Neuron (in vitro differentiated cells): ENCODE measurements around the gene ICAM5.
A peak's percentile ranks its signal among the peaks of the same experiment; 100 is the strongest.

Experiments used
- H2AFZ ChIP-seq: one replicate; pipeline ENCODE4 v1.6.1; 2013; ENCODE audit warnings: low read depth, mild to moderate bottlenecking, inconsistent platforms, low read length, moderate library complexity
- H3K27me3 ChIP-seq: one replicate; pipeline ENCODE4 v1.6.1; 2013; ENCODE audit warnings: low read length; ENCODE audit not compliant: insufficient read depth
- H3K36me3 ChIP-seq: one replicate; pipeline ENCODE4 v1.6.1; 2013; ENCODE audit warnings: low read length; ENCODE audit not compliant: insufficient read depth
- H3K4me1 ChIP-seq: one replicate; pipeline ENCODE4 v1.6.1; 2013; ENCODE audit warnings: low read length; ENCODE audit not compliant: insufficient read depth
- H3K4me3 ChIP-seq: 2 replicates; pipeline ENCODE4 v1.5.1; 2013; ENCODE audit warnings: mild to moderate bottlenecking, low read length, moderate library complexity
- H3K9me3 ChIP-seq: one replicate; pipeline ENCODE4 v1.6.1; 2013; ENCODE audit warnings: low read length

ICAM5 gene

DNA sequence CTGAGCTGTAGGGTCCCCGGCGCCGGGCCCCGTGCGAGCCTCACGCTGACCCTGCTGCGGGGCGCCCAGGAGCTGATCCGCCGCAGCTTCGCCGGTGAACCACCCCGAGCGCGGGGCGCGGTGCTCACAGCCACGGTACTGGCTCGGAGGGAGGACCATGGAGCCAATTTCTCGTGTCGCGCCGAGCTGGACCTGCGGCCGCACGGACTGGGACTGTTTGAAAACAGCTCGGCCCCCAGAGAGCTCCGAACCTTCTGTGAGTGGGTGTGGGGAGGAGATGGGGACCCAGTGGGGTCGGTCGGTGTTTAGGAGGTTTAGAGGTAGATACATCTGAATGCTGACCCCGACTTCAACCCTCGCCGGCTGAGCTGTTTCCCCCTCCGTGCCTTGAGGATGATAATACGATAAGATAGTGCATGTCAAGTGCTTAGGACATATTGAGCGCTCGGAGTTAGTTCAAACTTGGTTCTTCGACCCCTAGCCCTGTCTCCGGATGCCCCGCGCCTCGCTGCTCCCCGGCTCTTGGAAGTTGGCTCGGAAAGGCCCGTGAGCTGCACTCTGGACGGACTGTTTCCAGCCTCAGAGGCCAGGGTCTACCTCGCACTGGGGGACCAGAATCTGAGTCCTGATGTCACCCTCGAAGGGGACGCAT lies 1.9 kb downstream of the ICAM5 start:
- Histone ChIP-seq H3K4me3 (peak overlapping the region; percentile 50), H3K27me3 (peaks cover 49% of the 10 kb centered on the region), H3K4me1 (peaks cover 36% of the 10 kb centered on the region), H2AFZ (peak overlapping the region; percentile 65), H3K9me3 (peaks cover 5% of the 10 kb centered on the region), H3K36me3 (no peaks in the 10 kb centered on the region)

DNA sequence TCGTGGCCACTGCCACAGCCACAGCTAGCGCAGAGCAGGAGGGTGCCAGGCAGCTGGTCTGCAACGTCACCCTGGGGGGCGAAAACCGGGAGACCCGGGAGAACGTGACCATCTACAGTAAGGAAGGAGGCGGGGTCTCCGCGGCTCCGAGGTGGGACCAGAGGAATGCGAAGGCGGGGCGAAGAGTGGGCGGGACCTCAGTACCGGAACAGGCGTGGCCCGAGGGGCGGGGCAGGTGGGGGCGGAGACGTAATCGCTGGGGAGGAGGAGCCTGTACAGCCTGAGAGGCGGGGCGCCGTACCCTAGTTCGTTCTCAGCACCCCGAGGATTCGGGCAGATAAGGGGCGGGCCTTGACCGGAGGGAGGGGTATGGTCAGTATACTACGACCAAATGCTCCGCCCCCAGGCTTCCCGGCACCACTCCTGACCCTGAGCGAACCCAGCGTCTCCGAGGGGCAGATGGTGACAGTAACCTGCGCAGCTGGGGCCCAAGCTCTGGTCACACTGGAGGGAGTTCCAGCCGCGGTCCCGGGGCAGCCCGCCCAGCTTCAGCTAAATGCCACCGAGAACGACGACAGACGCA lies 2.5 kb downstream of the ICAM5 start:
- Histone ChIP-seq H3K4me3 (peak overlapping the region; percentile 50), H3K9me3 (peaks cover 5% of the 10 kb centered on the region), H2AFZ (peak overlapping the region; percentile 65), H3K36me3 (no peaks in the 10 kb centered on the region), H3K4me1 (peaks cover 36% of the 10 kb centered on the region), H3K27me3 (peaks cover 49% of the 10 kb centered on the region)

DNA sequence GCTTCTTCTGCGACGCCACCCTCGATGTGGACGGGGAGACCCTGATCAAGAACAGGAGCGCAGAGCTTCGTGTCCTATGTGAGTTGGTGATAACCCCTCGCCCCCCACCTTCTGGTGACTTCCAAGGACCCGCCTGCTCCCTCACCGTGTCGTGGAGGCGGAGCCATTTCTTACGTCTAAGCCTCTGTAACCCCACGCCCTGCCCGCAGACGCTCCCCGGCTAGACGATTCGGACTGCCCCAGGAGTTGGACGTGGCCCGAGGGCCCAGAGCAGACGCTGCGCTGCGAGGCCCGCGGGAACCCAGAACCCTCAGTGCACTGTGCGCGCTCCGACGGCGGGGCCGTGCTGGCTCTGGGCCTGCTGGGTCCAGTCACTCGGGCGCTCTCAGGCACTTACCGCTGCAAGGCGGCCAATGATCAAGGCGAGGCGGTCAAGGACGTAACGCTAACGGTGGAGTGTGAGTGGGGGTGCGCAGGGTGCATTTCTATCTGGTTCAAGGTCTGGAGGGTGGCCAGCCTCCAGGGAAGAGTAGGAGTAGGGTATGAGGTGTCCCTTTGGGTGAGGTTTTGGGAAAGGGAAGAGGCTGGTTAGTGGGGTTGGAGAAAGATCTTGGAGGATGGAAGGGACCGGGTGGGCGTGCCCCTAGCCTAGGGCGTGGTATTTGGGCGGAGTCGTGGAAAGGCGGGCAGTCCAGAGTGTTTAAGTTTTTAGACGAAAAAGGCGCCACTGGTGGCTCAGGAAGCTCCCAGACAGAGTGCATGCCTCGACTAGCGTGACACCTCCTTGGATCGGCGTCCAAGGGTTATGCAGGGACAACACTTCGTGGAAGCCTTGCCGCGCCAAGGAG lies 3.3 kb downstream of the ICAM5 start:
- Histone ChIP-seq H3K4me3 (peak overlapping the region; percentile 50), H3K9me3 (peaks cover 5% of the 10 kb centered on the region), H2AFZ (peak overlapping the region; percentile 65), H3K4me1 (peaks cover 36% of the 10 kb centered on the region), H3K36me3 (no peaks in the 10 kb centered on the region), H3K27me3 (peaks cover 49% of the 10 kb centered on the region)

DNA sequence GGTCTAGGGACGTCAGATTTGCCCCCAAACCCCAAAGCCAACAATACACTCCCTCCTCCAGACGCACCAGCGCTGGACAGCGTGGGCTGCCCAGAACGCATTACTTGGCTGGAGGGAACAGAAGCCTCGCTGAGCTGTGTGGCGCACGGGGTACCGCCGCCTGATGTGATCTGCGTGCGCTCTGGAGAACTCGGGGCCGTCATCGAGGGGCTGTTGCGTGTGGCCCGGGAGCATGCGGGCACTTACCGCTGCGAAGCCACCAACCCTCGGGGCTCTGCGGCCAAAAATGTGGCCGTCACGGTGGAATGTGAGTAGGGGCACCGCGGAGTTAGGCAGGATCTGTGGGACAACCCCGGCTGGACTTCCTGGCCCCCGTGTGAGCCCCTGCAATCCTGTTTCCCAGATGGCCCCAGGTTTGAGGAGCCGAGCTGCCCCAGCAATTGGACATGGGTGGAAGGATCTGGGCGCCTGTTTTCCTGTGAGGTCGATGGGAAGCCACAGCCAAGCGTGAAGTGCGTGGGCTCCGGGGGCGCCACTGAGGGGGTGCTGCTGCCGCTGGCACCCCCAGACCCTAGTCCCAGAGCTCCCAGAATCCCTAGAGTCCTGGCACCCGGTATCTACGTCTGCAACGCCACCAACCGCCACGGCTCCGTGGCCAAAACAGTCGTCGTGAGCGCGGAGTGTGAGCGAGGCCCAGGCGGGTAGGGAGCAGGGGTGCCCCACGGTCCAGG lies 4.0 kb downstream of the ICAM5 start:
- H3K4me3 ChIP-seq: no peak overlapping the region
- no peak overlapping the region for H2AFZ ChIP-seq
- no peaks in the 10 kb centered on the region for H3K36me3 ChIP-seq
- H3K4me1 ChIP-seq: peaks cover 35% of the 10 kb centered on the region
- peaks cover 49% of the 10 kb centered on the region for H3K27me3 ChIP-seq
- peaks cover 5% of the 10 kb centered on the region for H3K9me3 ChIP-seq

DNA sequence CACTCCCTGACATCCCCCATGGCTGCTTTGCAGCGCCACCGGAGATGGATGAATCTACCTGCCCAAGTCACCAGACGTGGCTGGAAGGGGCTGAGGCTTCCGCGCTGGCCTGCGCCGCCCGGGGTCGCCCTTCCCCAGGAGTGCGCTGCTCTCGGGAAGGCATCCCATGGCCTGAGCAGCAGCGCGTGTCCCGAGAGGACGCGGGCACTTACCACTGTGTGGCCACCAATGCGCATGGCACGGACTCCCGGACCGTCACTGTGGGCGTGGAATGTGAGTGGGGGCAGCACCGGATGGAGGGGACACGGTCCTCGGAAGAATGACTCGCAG lies 4.6 kb downstream of the ICAM5 start:
- Histone ChIP-seq H3K27me3 (peaks cover 49% of the 10 kb centered on the region), H3K4me3 (no peak overlapping the region), H3K4me1 (peaks cover 30% of the 10 kb centered on the region)

DNA sequence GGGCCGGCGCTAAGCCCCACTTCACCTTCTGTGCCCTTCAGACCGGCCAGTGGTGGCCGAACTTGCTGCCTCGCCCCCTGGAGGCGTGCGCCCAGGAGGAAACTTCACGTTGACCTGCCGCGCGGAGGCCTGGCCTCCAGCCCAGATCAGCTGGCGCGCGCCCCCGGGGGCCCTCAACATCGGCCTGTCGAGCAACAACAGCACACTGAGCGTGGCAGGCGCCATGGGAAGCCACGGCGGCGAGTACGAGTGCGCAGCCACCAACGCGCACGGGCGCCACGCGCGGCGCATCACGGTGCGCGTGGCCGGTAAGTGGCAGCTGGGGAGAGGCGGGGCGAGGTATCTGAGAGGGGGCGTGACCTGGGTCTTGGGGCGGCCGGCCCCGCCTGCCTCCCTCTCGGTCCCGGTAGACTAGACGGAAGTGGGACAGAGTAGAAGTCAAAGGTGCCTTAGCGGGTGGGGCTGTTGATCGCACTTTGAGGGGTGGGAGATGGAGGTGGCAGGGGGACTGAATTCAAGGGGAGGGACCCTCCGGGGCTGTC lies 5.6 kb downstream of the ICAM5 start:
- H3K4me3 ChIP-seq: no peak overlapping the region
- peaks cover 41% of the 10 kb centered on the region for H3K27me3 ChIP-seq
- H3K9me3 ChIP-seq: peaks cover 5% of the 10 kb centered on the region
- H3K4me1 ChIP-seq: peaks cover 22% of the 10 kb centered on the region
- no peaks in the 10 kb centered on the region for H3K36me3 ChIP-seq
- H2AFZ ChIP-seq: no peak overlapping the region

More for the DNA sequence above, 4.6 kb downstream of the ICAM5 start:
- Histone ChIP-seq H2AFZ (no peak overlapping the region), H3K9me3 (peaks cover 5% of the 10 kb centered on the region), H3K36me3 (no peaks in the 10 kb centered on the region)

DNA sequence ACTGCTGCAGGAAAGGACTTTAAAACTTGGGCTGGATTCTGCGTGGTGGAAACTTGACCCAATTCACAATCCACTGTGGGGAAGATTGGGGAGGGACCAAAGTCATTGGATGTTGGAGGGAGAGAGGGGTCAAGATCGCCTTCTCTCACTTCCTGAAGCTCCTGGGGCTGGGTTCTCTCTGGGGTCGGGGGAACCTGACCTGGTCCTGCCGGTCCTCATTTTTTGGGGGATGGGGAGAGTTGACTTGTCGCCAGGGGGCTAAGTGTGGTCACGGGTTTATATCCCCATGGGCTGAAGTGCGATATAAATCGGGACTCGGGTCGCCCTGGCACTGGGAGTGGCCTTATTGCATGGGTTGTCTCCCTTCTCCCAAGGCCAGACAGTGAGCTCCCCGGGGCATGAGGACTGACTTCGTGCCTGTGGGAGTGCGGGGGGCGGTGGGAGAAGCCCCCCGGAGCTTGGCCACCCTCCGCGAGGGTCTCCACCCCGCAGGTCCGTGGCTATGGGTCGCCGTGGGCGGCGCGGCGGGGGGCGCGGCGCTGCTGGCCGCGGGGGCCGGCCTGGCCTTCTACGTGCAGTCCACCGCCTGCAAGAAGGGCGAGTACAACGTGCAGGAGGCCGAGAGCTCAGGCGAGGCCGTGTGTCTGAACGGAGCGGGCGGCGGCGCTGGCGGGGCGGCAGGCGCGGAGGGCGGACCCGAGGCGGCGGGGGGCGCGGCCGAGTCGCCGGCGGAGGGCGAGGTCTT lies 6.3 kb downstream of the ICAM5 start:
- H3K27me3 ChIP-seq: peaks cover 35% of the 10 kb centered on the region
- H3K9me3 ChIP-seq: peaks cover 5% of the 10 kb centered on the region
- H3K4me3 ChIP-seq: peak overlapping the region; percentile 1
- peak overlapping the region; percentile 32 for H2AFZ ChIP-seq
- peaks cover 15% of the 10 kb centered on the region for H3K4me1 ChIP-seq
- no peaks in the 10 kb centered on the region for H3K36me3 ChIP-seq

DNA sequence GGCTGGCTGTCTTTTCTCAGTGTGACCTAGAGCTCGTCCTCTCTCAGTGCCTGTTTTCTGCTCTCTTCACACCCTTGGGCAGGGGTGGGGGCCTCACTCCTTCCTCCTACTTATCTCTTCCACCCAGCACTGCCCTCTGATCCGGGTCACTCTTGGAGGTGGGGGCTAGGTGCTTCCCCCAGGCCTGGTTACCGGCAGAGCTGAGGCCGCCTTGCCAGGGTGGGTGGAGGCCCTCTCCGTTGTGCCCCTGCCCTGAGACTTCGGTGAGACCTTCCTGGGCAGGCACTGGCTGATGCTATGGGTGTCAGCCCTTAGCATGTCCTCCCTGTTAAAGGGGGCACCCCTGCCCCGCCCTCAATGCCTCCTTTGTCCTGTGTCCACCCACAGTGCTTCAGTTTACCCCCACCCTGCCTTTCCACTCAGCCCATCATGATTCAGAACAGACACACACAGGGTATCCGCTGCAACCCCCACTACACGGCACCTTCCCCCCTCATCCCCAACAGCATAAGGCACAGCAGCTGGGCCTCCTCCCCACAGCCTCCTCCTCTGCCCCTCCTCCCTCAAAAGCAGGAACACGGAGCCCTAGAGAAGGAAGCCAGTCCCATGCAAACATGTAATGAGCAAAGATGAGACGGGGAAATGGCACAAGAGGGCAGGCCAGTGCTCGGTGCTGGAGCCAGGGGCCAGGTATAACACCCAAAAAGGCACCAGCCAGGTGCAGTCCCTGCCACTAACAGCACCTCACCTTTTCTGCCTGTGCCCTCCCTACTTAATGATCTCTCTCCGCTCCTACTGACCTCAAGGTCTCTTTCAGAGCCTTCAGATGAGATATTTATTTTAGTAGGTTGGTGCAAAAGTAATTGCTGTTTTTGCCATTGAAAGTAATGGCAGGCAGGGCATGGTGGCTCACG lies 10.1 kb downstream of the ICAM5 start:
- peaks cover 13% of the 10 kb centered on the region for H3K27me3 ChIP-seq
- no peaks in the 10 kb centered on the region for H3K9me3 ChIP-seq
- H2AFZ ChIP-seq: no peak overlapping the region
- H3K4me3 ChIP-seq: no peak overlapping the region
- H3K4me1 ChIP-seq: peaks cover 7% of the 10 kb centered on the region
- no peaks in the 10 kb centered on the region for H3K36me3 ChIP-seq

DNA sequence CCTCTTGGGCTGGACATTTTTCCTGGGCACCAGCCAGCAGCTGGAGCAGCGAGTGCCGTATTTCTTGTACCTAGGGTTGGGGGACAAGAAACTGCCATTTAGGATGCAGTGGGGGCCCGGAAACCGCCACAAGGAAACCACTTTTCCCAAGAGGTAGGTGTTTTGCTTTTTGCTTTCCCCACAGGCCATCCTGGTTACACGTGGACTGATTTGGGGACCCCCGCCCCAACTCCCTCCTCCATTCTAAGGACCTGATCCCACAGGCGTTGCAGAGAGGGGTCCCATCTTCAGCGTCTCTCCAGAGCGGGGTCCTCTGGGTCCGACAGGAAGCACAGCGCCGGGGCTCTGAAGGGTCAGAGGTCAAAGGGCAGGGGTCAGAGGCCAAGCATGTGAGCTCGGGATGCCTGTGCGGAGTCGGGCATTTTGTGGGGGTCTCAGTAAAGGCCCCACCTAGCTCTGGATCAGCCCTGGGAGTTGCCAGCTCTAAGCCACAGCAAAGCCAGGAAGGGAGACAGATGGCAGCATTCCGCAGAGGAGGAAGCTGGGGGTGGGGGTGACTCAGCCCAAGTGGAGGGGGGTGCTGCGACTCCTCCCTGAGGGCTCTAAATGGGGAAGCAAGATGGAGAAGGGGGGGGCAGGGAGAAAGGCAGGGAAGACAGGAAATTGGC lies 15.5 kb downstream of the ICAM5 start:
- no peak overlapping the region for H2AFZ ChIP-seq
- H3K27me3 ChIP-seq: no peaks in the 10 kb centered on the region
- no peaks in the 10 kb centered on the region for H3K9me3 ChIP-seq
- no peak overlapping the region for H3K4me3 ChIP-seq
- H3K4me1 ChIP-seq: no peaks in the 10 kb centered on the region
- H3K36me3 ChIP-seq: peaks cover 3% of the 10 kb centered on the region

DNA sequence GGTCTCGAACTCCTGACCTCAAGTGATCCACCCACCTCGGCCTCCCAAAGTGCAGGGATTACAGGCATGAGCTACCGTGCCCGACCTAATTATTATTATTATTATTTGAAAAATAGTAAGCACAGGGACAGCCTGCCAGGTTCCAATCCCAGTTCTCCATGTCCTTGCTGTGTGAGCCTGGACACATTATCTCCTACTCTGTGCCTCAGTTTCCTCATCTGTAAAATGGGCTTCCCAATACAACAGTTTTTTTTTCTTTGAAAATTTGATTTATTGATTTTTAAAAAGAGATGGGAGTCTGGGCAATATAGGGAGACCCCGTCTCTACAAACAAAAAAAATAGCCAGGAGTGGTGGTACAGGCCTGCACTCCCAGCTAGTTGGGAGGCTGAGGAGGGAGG lies 16.6 kb downstream of the ICAM5 start:
- Histone ChIP-seq H3K4me1 (no peaks in the 10 kb centered on the region), H3K4me3 (no peak overlapping the region), H2AFZ (no peak overlapping the region), H3K36me3 (peaks cover 9% of the 10 kb centered on the region), H3K9me3 (no peaks in the 10 kb centered on the region), H3K27me3 (no peaks in the 10 kb centered on the region)

DNA sequence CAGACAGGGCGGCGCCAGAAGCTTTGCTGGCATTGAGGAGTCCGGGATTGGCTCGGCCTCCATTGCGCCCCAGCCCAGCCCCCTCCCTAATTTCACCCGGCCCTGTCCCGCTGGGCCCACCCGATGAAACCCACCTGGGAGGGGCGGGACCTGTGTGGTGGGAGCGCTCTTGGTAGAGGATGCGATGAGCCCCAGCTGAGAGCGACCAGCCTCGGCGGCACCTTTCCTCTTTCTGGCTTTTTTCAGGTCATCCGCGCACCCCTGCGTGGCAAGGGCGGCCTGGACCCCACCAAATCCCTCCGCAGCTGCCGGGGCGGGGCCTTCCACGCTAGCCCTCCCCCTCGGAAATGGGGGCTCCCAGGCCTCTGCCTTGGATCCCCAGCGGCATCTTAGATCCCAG lies 19.7 kb downstream of the ICAM5 start, which contains the start of gene ZGLP1:
ZGLP1 (minus strand) TSS at position 393 of the 400 bp plus-strand sequence.
- Histone ChIP-seq H2AFZ (no peak within 1 kb of the TSS), H3K9me3 (no peaks in the 10 kb centered on the region), H3K4me1 (peaks cover under 1% of the 10 kb centered on the region), H3K27me3 (no peaks in the 10 kb centered on the region), H3K36me3 (peaks cover 12% of the 10 kb centered on the region), H3K4me3 (no peak within 1 kb of the TSS)
